ENCODE measurements around the gene AP3S1. TPM values are rescaled to one million over a fixed set of nuclear protein-coding genes. Genes with fewer than 3 reads are reported as not detected.
A peak's percentile ranks its signal among the peaks of the same experiment; 100 is the strongest.

Gene AP3S1
- polyA plus RNA-seq (2013), result 93.6 TPM

- peaks cover 5 to 13% (median 9%) of the 10 kb centered on the region in 4 experiments for H3K36me3 ChIP-seq (ENCODE audit: control insufficient read depth in 4 of 4, insufficient read depth in 4 of 4, low read length in 3 of 4)
- POLR2A ChIA-PET, result interaction anchor here (0.5 to 1.1 kb wide), 4 partner anchors 23 to 1972 kb away, joined by 3 to 4 read pairs (median 4); no protein-coding TSS in a partner anchor
- peak within 1 kb of the TSS; percentile 93 to 95 for H3K27ac ChIP-seq (ENCODE audit: insufficient read depth in 1 of 2, low read depth in 1 of 2, low read length in 2 of 2, poor library complexity in 1 of 2, severe bottlenecking in 2 of 2)
- peak; percentile 96 to 99 (median 98) for DNase-seq
- peak within 1 kb of the TSS; percentile 86 to 99 (median 90) for H3K4me3 ChIP-seq (ENCODE audit: control insufficient read depth in 1 of 7, extremely low read depth in 1 of 7, insufficient read depth in 4 of 7, low read depth in 2 of 7, low read length in 6 of 7)
- peaks cover 21 to 46% (median 36%) of the 10 kb centered on the region in 4 experiments for H3K4me1 ChIP-seq (ENCODE audit: control extremely low read depth in 1 of 4, control insufficient read depth in 4 of 4, insufficient read depth in 4 of 4, low read length in 3 of 4)
- no peaks in the 10 kb centered on the region for H3K27me3 ChIP-seq (replicated peaks in 2 of 5; ENCODE audit: control insufficient read depth in 4 of 5, insufficient read depth in 5 of 5, low read length in 4 of 5)
- CTCF ChIA-PET, result interaction anchor here (0.6 to 1.5 kb wide), 4 partner anchors 10 to 240 kb away, joined by 3 to 9 read pairs (median 6); no protein-coding TSS in a partner anchor
- 4% methylated on average over 61 of the region's 65 CpGs for WGBS (ENCODE audit: insufficient coverage)
- H3K9me3 ChIP-seq (ENCODE audit: control extremely low read depth in 1 of 5, control insufficient read depth in 4 of 5, insufficient read depth in 2 of 5, low read depth in 1 of 5, low read length in 4 of 5), result no peaks in the 10 kb centered on the region
Measured at GRCh38 chr5:115841382-115842088, at the start of gene AP3S1, which contains the start of gene ATG12. Gene AP3S1 (plus strand): TSS chr5:115841935. CDS start chr5:115842038, 103 bp downstream. Gene ATG12 (minus strand): TSS chr5:115841565. CDS start chr5:115841552, 13 bp downstream.

- Histone ChIP-seq H3K9me3 (ENCODE audit: control extremely low read depth in 1 of 5, control insufficient read depth in 4 of 5, insufficient read depth in 2 of 5, low read depth in 1 of 5, low read length in 4 of 5) (no peaks in the 10 kb centered on the region), H3K4me3 (ENCODE audit: control insufficient read depth in 1 of 7, extremely low read depth in 1 of 7, insufficient read depth in 4 of 7, low read depth in 2 of 7, low read length in 6 of 7) (no peak overlapping the region), H3K4me1 (ENCODE audit: control extremely low read depth in 1 of 4, control insufficient read depth in 4 of 4, insufficient read depth in 4 of 4, low read length in 3 of 4) (no peaks in the 10 kb centered on the region), H3K27me3 (replicated peaks in 2 of 5; ENCODE audit: control insufficient read depth in 4 of 5, insufficient read depth in 5 of 5, low read length in 4 of 5) (peaks cover 0 to 11% (median 4%) of the 10 kb centered on the region in 5 experiments), H3K36me3 (ENCODE audit: control insufficient read depth in 4 of 4, insufficient read depth in 4 of 4, low read length in 3 of 4) (no peaks in the 10 kb centered on the region), H3K27ac (ENCODE audit: insufficient read depth in 1 of 2, low read depth in 1 of 2, low read length in 2 of 2, poor library complexity in 1 of 2, severe bottlenecking in 2 of 2) (no peak overlapping the region)
- ChIA-PET CTCF (interaction anchor here (0.6 kb wide), 1 partner anchor 30 kb away, joined by 3 read pairs; no protein-coding TSS in a partner anchor), POLR2A (no interaction called here)
- WGBS (ENCODE audit: insufficient coverage), result 90% methylated on average over 1 of the region's 1 CpG
- DNase-seq, result no peak
Measured at GRCh38 chr5:115795700-115796099, 46.0 kb upstream of the AP3S1 start.

- ChIA-PET POLR2A (no interaction called here), CTCF (interaction anchor here (0.9 kb wide), 1 partner anchor 222 kb away, joined by 3 read pairs; no protein-coding TSS in a partner anchor)
- H3K9me3 ChIP-seq (ENCODE audit: control extremely low read depth in 1 of 5, control insufficient read depth in 4 of 5, insufficient read depth in 2 of 5, low read depth in 1 of 5, low read length in 4 of 5), result no peaks in the 10 kb centered on the region
- H3K27me3 ChIP-seq (replicated peaks in 2 of 5; ENCODE audit: control insufficient read depth in 4 of 5, insufficient read depth in 5 of 5, low read length in 4 of 5), result peaks cover 0 to 9% (median 4%) of the 10 kb centered on the region in 5 experiments
- H3K4me3 ChIP-seq (ENCODE audit: control insufficient read depth in 1 of 7, extremely low read depth in 1 of 7, insufficient read depth in 4 of 7, low read depth in 2 of 7, low read length in 6 of 7), result no peak overlapping the region
- WGBS (ENCODE audit: insufficient coverage), result 100% methylated on average over 2 of the region's 3 CpGs
- H3K27ac ChIP-seq (ENCODE audit: insufficient read depth in 1 of 2, low read depth in 1 of 2, low read length in 2 of 2, poor library complexity in 1 of 2, severe bottlenecking in 2 of 2), result no peak overlapping the region
- H3K36me3 ChIP-seq (ENCODE audit: control insufficient read depth in 4 of 4, insufficient read depth in 4 of 4, low read length in 3 of 4), result no peaks in the 10 kb centered on the region
- H3K4me1 ChIP-seq (ENCODE audit: control extremely low read depth in 1 of 4, control insufficient read depth in 4 of 4, insufficient read depth in 4 of 4, low read length in 3 of 4), result no peaks in the 10 kb centered on the region
- no peak for DNase-seq
Measured at GRCh38 chr5:115796656-115797055, 45.1 kb upstream of the AP3S1 start.

- 100% methylated on average over 2 of the region's 2 CpGs for WGBS (ENCODE audit: insufficient coverage)
- POLR2A ChIA-PET, result no interaction called here
- peaks cover 0 to 8% (median under 1%) of the 10 kb centered on the region in 5 experiments for H3K27me3 ChIP-seq (replicated peaks in 2 of 5; ENCODE audit: control insufficient read depth in 4 of 5, insufficient read depth in 5 of 5, low read length in 4 of 5)
- no peaks in the 10 kb centered on the region for H3K36me3 ChIP-seq (ENCODE audit: control insufficient read depth in 4 of 4, insufficient read depth in 4 of 4, low read length in 3 of 4)
- no peaks in the 10 kb centered on the region for H3K4me1 ChIP-seq (ENCODE audit: control extremely low read depth in 1 of 4, control insufficient read depth in 4 of 4, insufficient read depth in 4 of 4, low read length in 3 of 4)
- H3K27ac ChIP-seq (ENCODE audit: insufficient read depth in 1 of 2, low read depth in 1 of 2, low read length in 2 of 2, poor library complexity in 1 of 2, severe bottlenecking in 2 of 2), result no peak overlapping the region
- DNase-seq, result no peak
- CTCF ChIA-PET, result no interaction called here
- H3K9me3 ChIP-seq (ENCODE audit: control extremely low read depth in 1 of 5, control insufficient read depth in 4 of 5, insufficient read depth in 2 of 5, low read depth in 1 of 5, low read length in 4 of 5), result no peaks in the 10 kb centered on the region
- no peak overlapping the region for H3K4me3 ChIP-seq (ENCODE audit: control insufficient read depth in 1 of 7, extremely low read depth in 1 of 7, insufficient read depth in 4 of 7, low read depth in 2 of 7, low read length in 6 of 7)
Measured at GRCh38 chr5:115798252-115798651, 43.5 kb upstream of the AP3S1 start.

GRCh38 chr5:115800108-115800507, 41.6 kb upstream of the AP3S1 start:
- CTCF ChIA-PET, result no interaction called here
- H3K27ac ChIP-seq (ENCODE audit: insufficient read depth in 1 of 2, low read depth in 1 of 2, low read length in 2 of 2, poor library complexity in 1 of 2, severe bottlenecking in 2 of 2), result no peak overlapping the region
- DNase-seq, result no peak
- 100% methylated on average over 2 of the region's 2 CpGs for WGBS (ENCODE audit: insufficient coverage)
- peaks cover 0 to 6% (median 0%) of the 10 kb centered on the region in 5 experiments for H3K27me3 ChIP-seq (replicated peaks in 2 of 5; ENCODE audit: control insufficient read depth in 4 of 5, insufficient read depth in 5 of 5, low read length in 4 of 5)
- POLR2A ChIA-PET, result no interaction called here
- no peaks in the 10 kb centered on the region for H3K4me1 ChIP-seq (ENCODE audit: control extremely low read depth in 1 of 4, control insufficient read depth in 4 of 4, insufficient read depth in 4 of 4, low read length in 3 of 4)
- H3K36me3 ChIP-seq (ENCODE audit: control insufficient read depth in 4 of 4, insufficient read depth in 4 of 4, low read length in 3 of 4), result no peaks in the 10 kb centered on the region
- no peaks in the 10 kb centered on the region for H3K9me3 ChIP-seq (ENCODE audit: control extremely low read depth in 1 of 5, control insufficient read depth in 4 of 5, insufficient read depth in 2 of 5, low read depth in 1 of 5, low read length in 4 of 5)
- no peak overlapping the region for H3K4me3 ChIP-seq (ENCODE audit: control insufficient read depth in 1 of 7, extremely low read depth in 1 of 7, insufficient read depth in 4 of 7, low read depth in 2 of 7, low read length in 6 of 7)

GRCh38 chr5:115801152-115801551, 40.6 kb upstream of the AP3S1 start:
- POLR2A ChIA-PET, result no interaction called here
- 92% methylated on average over 2 of the region's 2 CpGs for WGBS (ENCODE audit: insufficient coverage)
- H3K36me3 ChIP-seq (ENCODE audit: control insufficient read depth in 4 of 4, insufficient read depth in 4 of 4, low read length in 3 of 4), result no peaks in the 10 kb centered on the region
- no peak overlapping the region for H3K4me3 ChIP-seq (ENCODE audit: control insufficient read depth in 1 of 7, extremely low read depth in 1 of 7, insufficient read depth in 4 of 7, low read depth in 2 of 7, low read length in 6 of 7)
- peaks cover 0 to 6% (median 0%) of the 10 kb centered on the region in 5 experiments for H3K27me3 ChIP-seq (replicated peaks in 2 of 5; ENCODE audit: control insufficient read depth in 4 of 5, insufficient read depth in 5 of 5, low read length in 4 of 5)
- H3K27ac ChIP-seq (ENCODE audit: insufficient read depth in 1 of 2, low read depth in 1 of 2, low read length in 2 of 2, poor library complexity in 1 of 2, severe bottlenecking in 2 of 2), result no peak overlapping the region
- H3K4me1 ChIP-seq (ENCODE audit: control extremely low read depth in 1 of 4, control insufficient read depth in 4 of 4, insufficient read depth in 4 of 4, low read length in 3 of 4), result no peaks in the 10 kb centered on the region
- no peaks in the 10 kb centered on the region for H3K9me3 ChIP-seq (ENCODE audit: control extremely low read depth in 1 of 5, control insufficient read depth in 4 of 5, insufficient read depth in 2 of 5, low read depth in 1 of 5, low read length in 4 of 5)
- no peak for DNase-seq
- CTCF ChIA-PET, result no interaction called here

- Histone ChIP-seq H3K27ac (ENCODE audit: insufficient read depth in 1 of 2, low read depth in 1 of 2, low read length in 2 of 2, poor library complexity in 1 of 2, severe bottlenecking in 2 of 2) (no peak overlapping the region), H3K4me1 (ENCODE audit: control extremely low read depth in 1 of 4, control insufficient read depth in 4 of 4, insufficient read depth in 4 of 4, low read length in 3 of 4) (no peaks in the 10 kb centered on the region), H3K4me3 (ENCODE audit: control insufficient read depth in 1 of 7, extremely low read depth in 1 of 7, insufficient read depth in 4 of 7, low read depth in 2 of 7, low read length in 6 of 7) (no peak overlapping the region), H3K36me3 (ENCODE audit: control insufficient read depth in 4 of 4, insufficient read depth in 4 of 4, low read length in 3 of 4) (no peaks in the 10 kb centered on the region), H3K9me3 (ENCODE audit: control extremely low read depth in 1 of 5, control insufficient read depth in 4 of 5, insufficient read depth in 2 of 5, low read depth in 1 of 5, low read length in 4 of 5) (no peaks in the 10 kb centered on the region), H3K27me3 (replicated peaks in 2 of 5; ENCODE audit: control insufficient read depth in 4 of 5, insufficient read depth in 5 of 5, low read length in 4 of 5) (peaks cover 0 to 6% (median 0%) of the 10 kb centered on the region in 5 experiments)
- POLR2A ChIA-PET, result no interaction called here
- no peak for DNase-seq
- WGBS (ENCODE audit: insufficient coverage), result 100% methylated on average over 1 of the region's 1 CpG
- CTCF ChIA-PET, result no interaction called here
Measured at GRCh38 chr5:115801984-115802383, 39.8 kb upstream of the AP3S1 start.

Measured in common myeloid progenitor, CD34-positive (primary cell).